HG02610 (cell line): ENCODE results near the gene CNNM4.
"Not testable (repeated sequence)": the region's sequence is repeated elsewhere in the genome, so short reads cannot be mapped to it uniquely, and the experiment has no call there.

Source experiments
- ATAC-seq: cut with Tn5 transposase; IDR thresholded peaks from one replicate; pipeline ENCODE4 v1.9.1; 2021; ENCODE audit warnings: mild to moderate bottlenecking, moderate library complexity; ENCODE audit not compliant: unreplicated experiment

CNNM4 gene

GRCh38 chr2:96789245-96789617 is 28.5 kb downstream of the CNNM4 start:
- no peak for ATAC-seq

DNA sequence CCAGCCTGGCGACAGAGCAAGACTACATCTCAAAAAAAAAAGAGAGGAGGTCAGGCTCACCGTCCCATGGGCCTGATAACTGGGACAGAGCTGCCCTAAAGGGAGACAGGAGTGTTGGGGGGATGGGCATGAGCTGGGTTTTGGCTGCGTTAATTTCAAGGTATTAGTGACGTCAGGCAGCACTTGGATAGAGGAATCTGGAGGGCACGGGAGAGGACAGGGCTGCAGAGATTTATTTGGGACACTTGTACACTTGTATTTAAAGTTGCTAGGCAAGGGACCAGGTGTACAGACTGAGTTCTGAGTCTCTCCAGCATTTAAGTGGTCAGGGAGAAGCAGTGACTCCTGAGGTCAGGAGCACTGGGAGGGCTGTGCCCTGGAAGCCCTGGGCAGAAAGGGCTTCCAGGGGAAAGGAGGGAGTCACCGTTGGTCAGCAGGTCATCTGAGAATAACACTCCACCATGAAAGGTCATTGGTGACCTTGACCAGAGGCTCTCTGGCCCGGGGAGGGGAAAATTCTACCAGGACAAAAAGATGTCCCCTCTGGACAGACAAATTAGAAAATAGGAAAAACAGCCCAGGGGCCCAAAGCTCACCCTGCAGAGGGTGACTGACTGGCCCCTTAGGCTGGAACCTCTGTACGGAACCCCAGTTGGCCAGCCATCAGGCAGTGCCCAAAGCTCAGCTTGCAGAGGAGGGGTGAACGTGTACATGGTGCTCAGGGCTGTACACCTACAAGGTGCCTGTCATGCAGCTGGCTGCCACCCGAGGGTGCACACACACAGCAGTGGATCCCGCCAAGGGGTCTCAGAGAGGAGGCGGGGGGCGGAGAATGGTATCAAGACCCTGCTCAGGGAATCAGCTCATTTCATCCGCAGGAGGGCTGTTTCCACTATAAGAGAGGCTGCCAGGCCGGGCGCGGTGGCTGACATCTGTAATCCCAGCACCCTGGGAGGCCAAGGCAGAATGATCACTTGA is 32.4 kb downstream of the CNNM4 start:
- ATAC-seq, result no peak

- ATAC-seq, result no peak
Measured at GRCh38 chr2:96795076-96795475, 34.4 kb downstream of the CNNM4 start.

DNA sequence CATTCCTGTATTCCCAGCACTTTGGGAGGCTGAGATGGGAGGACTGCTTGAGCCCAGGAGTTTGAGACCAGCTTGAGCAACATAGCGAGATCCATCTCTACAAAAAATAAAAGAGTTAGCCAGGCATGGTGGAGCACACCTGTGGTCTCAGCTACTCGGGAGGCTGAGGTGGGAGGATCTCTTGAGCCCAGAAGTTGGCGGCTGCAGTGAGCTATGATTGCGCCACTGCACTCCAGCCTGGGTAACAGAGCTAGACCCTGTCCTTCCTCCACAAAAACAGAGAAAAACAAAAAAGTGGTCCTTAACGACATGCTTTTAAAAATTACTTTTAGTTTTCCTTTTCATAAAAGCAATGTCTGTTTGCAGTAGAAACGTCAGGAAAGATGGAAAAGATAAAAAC is 35.8 kb downstream of the CNNM4 start:
- ATAC-seq, result not testable (repeated sequence)

DNA sequence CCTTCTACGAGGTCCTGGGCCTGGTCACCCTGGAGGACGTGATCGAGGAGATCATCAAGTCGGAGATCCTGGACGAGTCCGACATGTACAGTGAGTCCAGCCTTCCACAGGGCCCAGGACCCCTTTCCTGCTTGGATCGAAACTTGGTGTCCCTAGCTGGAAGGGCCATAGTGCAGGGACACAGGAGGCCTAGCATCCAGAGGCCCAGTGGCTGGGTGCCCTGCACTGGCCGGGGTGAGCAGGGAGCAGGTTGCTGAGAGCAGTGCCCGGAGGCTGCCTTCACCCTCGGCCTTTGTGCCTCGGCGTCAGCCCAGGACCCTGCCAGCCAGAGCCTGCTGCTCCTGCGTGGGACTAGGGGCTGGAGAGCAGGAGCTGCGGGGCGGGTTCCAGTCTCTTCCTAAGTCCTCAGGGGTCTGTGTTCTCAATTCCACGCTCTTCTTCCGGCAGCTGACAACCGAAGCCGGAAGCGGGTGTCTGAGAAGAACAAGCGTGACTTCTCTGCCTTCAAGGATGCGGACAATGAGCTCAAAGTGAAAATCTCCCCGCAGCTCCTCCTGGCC is 36.4 kb downstream of the CNNM4 start:
- ATAC-seq, result no peak

DNA sequence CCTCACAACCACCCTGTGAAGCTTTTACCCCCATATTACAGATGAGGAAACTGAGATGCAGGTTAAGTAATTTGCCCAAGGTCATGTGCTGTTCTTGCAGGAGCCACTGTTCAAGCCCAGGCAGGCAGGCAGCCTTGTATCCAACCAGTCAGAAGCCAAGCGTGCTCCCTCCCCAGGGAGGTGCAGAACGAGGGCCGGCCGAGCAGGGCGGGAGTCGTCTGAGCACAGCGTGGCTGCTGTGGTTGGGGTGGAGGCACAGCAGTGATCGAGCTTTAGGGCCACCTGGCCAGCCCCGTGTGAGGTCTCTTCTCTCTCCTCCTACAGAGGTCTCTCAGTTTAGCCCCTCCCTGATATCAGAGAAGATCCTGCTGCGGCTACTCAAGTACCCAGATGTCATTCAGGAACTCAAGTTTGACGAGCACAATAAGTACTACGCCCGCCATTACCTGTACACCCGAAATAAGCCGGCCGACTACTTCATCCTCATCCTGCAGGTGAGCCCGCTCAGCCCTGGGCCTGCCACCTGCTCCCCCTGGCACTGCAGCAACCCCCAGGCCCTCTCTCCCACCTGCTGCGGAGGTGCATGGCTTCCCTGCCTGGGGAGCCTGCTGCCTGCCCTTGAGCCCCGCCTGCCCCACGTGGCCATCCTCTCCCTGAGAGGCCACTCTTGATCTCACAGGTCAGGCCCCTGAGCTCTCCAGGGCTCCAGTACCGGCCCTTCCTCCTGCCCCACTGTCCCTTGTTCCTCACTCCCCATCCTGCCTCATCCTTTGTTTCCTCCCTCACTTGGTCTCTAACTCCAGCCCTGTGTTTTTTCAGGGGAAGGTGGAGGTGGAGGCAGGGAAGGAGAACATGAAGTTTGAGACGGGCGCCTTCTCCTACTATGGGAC is 38.3 kb downstream of the CNNM4 start:
- ATAC-seq, result no peak

DNA sequence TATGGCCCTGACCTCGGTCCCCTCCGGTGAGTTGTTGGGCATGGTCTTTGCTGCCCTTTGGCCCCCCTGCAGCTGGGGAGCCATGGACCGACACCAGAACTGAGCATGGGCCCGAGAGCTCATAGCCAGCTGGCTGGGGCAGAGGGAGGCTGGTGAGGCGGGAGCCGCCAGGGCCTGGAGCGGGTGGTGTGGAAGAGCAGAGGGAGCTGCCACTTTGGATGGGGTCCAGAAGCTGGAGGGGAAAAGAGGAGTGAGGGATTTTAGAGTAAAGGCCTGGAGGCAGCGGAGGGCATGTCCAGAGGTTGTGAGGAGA is 38.9 kb downstream of the CNNM4 start:
- no peak for ATAC-seq

GRCh38 chr2:96800061-96801004 is 39.6 kb downstream of the CNNM4 start:
- ATAC-seq, result peak; percentile 29

DNA sequence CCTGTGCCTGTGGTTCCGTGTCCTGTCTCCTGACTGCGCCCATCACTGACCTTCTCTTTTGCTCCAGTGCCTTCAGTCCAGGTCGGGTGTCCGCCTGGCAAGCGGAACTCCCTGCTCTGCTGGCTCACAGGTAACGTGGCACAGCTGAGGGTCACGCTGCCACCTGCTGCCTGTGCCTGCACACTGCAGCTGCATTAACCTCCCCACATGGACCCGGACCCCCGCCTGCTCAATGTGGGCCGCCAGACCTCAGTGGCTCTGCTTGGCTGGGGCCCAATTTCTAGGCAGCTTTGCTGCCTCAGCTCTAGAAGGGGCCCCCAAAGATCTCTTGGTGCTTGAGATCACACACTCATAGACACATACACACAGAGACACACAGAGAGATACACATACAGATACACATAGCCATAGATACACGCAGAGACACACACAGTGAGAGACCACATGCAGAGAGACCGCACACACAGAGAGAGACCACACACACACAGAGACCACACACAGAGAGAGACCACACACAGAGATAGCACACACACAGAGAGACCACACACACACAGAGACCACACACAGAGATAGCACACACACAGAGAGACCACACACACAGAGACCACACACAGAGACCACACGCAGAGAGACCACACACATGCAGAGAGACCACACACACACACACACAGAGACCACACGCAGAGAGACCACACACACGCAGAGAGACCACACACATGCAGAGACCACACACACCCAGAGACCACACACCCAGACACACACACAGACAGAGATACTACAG is 40.5 kb downstream of the CNNM4 start:
- ATAC-seq, result peak; percentile 75

GRCh38 chr2:96801786-96802595 is 41.3 kb downstream of the CNNM4 start:
- ATAC-seq, result no peak

GRCh38 chr2:96802721-96803120 is 42.0 kb downstream of the CNNM4 start:
- no peak for ATAC-seq

DNA sequence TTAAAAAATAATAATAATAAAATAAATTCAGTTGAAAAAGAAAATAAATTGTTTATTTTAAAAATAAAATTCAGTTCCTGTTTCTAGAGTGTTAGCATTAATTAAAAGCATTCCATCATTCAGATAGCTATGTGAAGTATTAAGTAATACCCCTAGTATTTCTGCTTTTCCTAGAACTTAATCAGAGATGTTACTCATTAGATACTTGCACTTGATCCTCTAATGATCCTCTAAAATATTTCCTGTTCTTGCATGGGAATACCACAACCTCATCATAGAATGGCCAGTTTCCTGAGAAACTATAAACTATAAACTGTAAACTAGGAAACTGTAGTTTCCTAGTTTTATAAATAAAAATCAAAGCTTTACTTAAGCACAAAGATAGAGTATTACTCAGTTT is 44.3 kb downstream of the CNNM4 start:
- no peak for ATAC-seq

GRCh38 chr2:96805946-96806345 is 45.2 kb downstream of the CNNM4 start:
- not testable (repeated sequence) for ATAC-seq

GRCh38 chr2:96806468-96807126 is 45.9 kb downstream of the CNNM4 start:
- ATAC-seq, result no peak

DNA sequence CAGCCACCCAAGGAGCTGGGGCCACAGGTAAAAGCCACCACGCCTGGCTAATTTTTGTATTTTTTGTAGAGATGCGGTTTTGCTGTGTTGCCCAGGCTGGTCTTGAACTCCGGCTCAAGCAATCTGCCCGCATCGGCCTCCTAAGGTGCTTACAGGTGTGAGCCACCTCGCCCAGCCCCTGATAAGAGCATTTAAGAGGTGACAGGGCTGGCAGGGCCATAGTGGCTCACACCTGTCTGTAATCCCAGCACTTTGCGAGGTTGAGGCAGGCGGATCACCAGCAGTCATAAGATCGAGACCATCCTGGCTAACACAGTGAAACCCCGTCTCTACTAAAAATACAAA is 46.4 kb downstream of the CNNM4 start:
- no peak for ATAC-seq

DNA sequence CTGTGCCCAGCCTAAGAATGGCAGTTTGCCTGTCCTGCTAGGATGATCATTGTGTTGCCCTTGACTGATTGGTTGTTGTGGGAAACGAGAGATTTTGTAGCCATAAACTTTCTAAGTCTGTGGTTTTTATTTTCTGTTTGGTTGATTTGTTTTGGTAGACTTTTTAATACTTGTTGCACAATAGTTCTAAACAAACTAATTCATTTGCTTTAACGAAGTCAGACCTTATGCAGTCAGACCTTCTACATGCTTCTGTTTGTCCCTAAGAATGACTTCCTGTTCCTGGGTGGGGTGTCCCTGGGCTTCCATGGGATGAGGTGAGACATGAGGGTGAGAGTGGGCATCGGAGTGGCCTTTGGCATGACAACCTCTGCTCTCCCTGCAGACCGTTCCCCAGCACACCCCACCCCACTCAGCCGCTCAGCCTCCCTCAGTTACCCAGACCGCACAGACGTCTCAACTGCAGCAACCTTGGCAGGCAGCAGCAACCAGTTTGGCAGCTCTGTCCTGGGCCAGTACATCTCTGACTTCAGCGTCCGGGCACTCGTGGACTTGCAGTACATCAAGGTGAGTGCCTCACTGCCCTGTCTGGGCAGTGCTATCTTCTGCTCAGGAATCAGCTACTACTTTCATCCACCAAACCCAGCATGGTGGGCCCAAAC is 47.6 kb downstream of the CNNM4 start:
- ATAC-seq, result no peak

DNA sequence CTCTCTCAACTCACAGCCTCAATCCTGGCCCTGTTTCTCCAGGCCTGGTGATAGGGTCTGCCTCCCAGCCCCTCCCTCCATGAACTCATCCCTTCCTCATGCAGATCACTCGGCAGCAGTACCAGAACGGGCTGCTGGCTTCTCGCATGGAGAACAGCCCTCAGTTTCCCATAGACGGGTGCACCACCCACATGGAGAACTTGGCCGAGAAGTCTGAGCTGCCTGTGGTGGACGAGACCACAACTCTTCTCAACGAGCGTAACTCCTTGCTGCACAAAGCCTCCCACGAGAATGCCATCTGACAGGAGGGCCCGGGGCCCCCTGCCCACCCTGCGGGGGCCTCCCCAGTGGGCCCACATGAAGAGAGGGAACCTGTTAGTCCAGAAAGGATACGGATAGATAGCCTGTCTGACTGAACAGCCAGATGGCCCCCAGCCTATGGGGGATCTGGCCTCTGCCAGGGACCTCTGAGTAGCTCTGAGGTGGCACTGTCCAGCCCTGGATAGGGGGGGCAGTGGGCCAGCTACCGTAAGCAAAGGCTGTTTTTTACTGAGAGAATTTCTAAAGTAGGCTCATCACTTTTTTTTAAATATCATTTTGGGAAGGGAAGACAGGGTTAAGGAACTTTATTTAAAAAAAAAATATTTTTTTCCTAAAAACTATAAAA is 48.6 kb downstream of the CNNM4 start:
- no peak for ATAC-seq
